Fibroblast of mammary gland (primary cell): Measurements from ENCODE around the gene CRACDL.

Experiments
- DNase-seq: peaks from one replicate; pipeline ENCODE4 v3.0.0-alpha.2; 2010; ENCODE audit warnings: low read depth
- H3K4me3 ChIP-seq: 2 replicates; pipeline ENCODE4 v1.5.1; 2011; ENCODE audit warnings: low read depth, mild to moderate bottlenecking, low read length, moderate library complexity; ENCODE audit not compliant: control insufficient read depth
- CTCF ChIP-seq: conservative IDR thresholded peaks from 2 replicates; pipeline ENCODE4 v1.5.1; 2011; ENCODE audit warnings: low read depth, low read length, inconsistent platforms; ENCODE audit not compliant: control insufficient read depth, insufficient read depth

CRACDL gene

GRCh38 chr2:98868548-98869271 is 67.3 kb downstream of the CRACDL start:
- H3K4me3 ChIP-seq: no peak overlapping the region
- no peak for TF ChIP-seq CTCF
- no peak for DNase-seq

- no peak for TF ChIP-seq CTCF
- peak; percentile 74 for DNase-seq
- H3K4me3 ChIP-seq: no peak overlapping the region
Measured at GRCh38 chr2:98867539-98868309, 68.3 kb downstream of the CRACDL start.

- no peak overlapping the region for H3K4me3 ChIP-seq
- DNase-seq: no peak
- TF ChIP-seq CTCF: no peak
Measured at GRCh38 chr2:98866033-98866432, 70.0 kb downstream of the CRACDL start.

- no peak for TF ChIP-seq CTCF
- no peak overlapping the region for H3K4me3 ChIP-seq
- no peak for DNase-seq
Measured at GRCh38 chr2:98861601-98862000, 74.4 kb downstream of the CRACDL start.

- TF ChIP-seq CTCF: no peak
- DNase-seq: no peak
- H3K4me3 ChIP-seq: no peak overlapping the region
Measured at GRCh38 chr2:98859323-98859722, 76.7 kb downstream of the CRACDL start.

GRCh38 chr2:98857001-98857400 is 79.0 kb downstream of the CRACDL start:
- DNase-seq: no peak
- no peak for TF ChIP-seq CTCF

More at GRCh38 chr2:98857001-98857400, 79.0 kb downstream of the CRACDL start:
- no peak overlapping the region for H3K4me3 ChIP-seq
